Astrocyte (in vitro differentiated cells and primary cell): ENCODE data around the gene HNRNPF. TPM values are rescaled to one million over a fixed set of nuclear protein-coding genes. Genes with fewer than 3 reads are reported as not detected.
A peak's percentile ranks its signal among the peaks of the same experiment; 100 is the strongest.

Source experiments
- DNase-seq: peaks from one replicate; pipeline ENCODE4 v3.0.0-alpha.2; 2010; ENCODE audit warnings: low read depth
- FAIRE-seq: peaks from 2 replicates; lab custom pipeline; 2011; peaks lifted over from hg19 to GRCh38; lab: Jason Lieb, UNC
- H2AFZ ChIP-seq: 2 replicates; pipeline ENCODE4 v1.6.0; 2012; ENCODE audit warnings: low read depth, low read length, inconsistent platforms
- H3K27ac ChIP-seq: 2 replicates; pipeline ENCODE4 v1.5.1; 2011; ENCODE audit warnings: low read depth, low read length, inconsistent platforms
- H3K27me3 ChIP-seq: 2 replicates; pipeline ENCODE4 v1.6.0; 2011; ENCODE audit warnings: low read length, inconsistent platforms; ENCODE audit not compliant: insufficient read depth
- H3K36me3 ChIP-seq: 2 replicates; pipeline ENCODE4 v1.5.1; 2011; ENCODE audit warnings: low read length, inconsistent platforms; ENCODE audit not compliant: insufficient read depth
- H3K4me1 ChIP-seq: 2 replicates; pipeline ENCODE4 v1.5.1; 2011; ENCODE audit warnings: low read length, inconsistent platforms; ENCODE audit not compliant: insufficient read depth
- H3K4me2 ChIP-seq: 2 replicates; pipeline ENCODE4 v1.6.0; 2012; ENCODE audit warnings: low read length, inconsistent platforms
- H3K4me3 ChIP-seq: 2 replicates; pipeline ENCODE4 v1.5.1; 2011; ENCODE audit warnings: low read depth, mild to moderate bottlenecking, low read length, inconsistent platforms; ENCODE audit not compliant: insufficient read depth
- H3K79me2 ChIP-seq: 2 replicates; pipeline ENCODE4 v1.6.0; 2012; ENCODE audit warnings: mild to moderate bottlenecking, low read length, inconsistent platforms; ENCODE audit not compliant: insufficient read depth
- H3K9ac ChIP-seq: 2 replicates; pipeline ENCODE4 v1.6.0; 2012; ENCODE audit warnings: mild to moderate bottlenecking, low read length, inconsistent platforms
- H3K9me3 ChIP-seq: 2 replicates; pipeline ENCODE4 v1.5.1; 2012; ENCODE audit warnings: low read depth, mild to moderate bottlenecking, low read length, inconsistent platforms; ENCODE audit not compliant: insufficient read depth
- H4K20me1 ChIP-seq: 2 replicates; pipeline ENCODE4 v1.6.0; 2012; ENCODE audit warnings: low read length, inconsistent platforms; ENCODE audit not compliant: insufficient read depth
- H3K27ac Mint-ChIP-seq: one replicate; pipeline ENCODE4 v1.8.0; 2021; ENCODE audit warnings: mild to moderate bottlenecking, mixed read lengths; ENCODE audit not compliant: unreplicated experiment
- H3K27me3 Mint-ChIP-seq: one replicate; pipeline ENCODE4 v1.8.0; 2021; ENCODE audit warnings: low read depth, mixed read lengths; ENCODE audit not compliant: unreplicated experiment
- H3K36me3 Mint-ChIP-seq: one replicate; pipeline ENCODE4 v1.8.0; 2021; ENCODE audit warnings: low read depth, mixed read lengths; ENCODE audit not compliant: unreplicated experiment
- H3K4me1 Mint-ChIP-seq: one replicate; pipeline ENCODE4 v1.8.0; 2021; ENCODE audit warnings: low read depth, mixed read lengths; ENCODE audit not compliant: unreplicated experiment
- H3K4me3 Mint-ChIP-seq: one replicate; pipeline ENCODE4 v1.8.0; 2021; ENCODE audit warnings: mild to moderate bottlenecking, moderate library complexity, mixed read lengths; ENCODE audit not compliant: unreplicated experiment
- H3K9me3 Mint-ChIP-seq: one replicate; pipeline ENCODE4 v1.8.0; 2021; ENCODE audit warnings: mild to moderate bottlenecking, mixed read lengths; ENCODE audit not compliant: unreplicated experiment
- EZH2 ChIP-seq: IDR thresholded peaks from 2 replicates; pipeline ENCODE4 v1.6.1; 2012; ENCODE audit warnings: mild to moderate bottlenecking, low read length, inconsistent platforms; ENCODE audit not compliant: insufficient read depth
- total RNA-seq: library from RNA; stranded (reverse); gene quantifications from 2 replicates; pipeline ENCODE4 v1.2.1, GENCODE V29; 2021
- TF ChIP-seq, protein P1 (sequence below): IDR thresholded peaks from 2 replicates; pipeline ENCODE4 v1.5.1; 2011; ENCODE audit warnings: low read depth, mild to moderate bottlenecking, inconsistent platforms, low read length, moderate library complexity; ENCODE audit not compliant: insufficient read depth

The HNRNPF gene
- total RNA-seq, 1 donor from 2014 or later = 151 TPM

DNA sequence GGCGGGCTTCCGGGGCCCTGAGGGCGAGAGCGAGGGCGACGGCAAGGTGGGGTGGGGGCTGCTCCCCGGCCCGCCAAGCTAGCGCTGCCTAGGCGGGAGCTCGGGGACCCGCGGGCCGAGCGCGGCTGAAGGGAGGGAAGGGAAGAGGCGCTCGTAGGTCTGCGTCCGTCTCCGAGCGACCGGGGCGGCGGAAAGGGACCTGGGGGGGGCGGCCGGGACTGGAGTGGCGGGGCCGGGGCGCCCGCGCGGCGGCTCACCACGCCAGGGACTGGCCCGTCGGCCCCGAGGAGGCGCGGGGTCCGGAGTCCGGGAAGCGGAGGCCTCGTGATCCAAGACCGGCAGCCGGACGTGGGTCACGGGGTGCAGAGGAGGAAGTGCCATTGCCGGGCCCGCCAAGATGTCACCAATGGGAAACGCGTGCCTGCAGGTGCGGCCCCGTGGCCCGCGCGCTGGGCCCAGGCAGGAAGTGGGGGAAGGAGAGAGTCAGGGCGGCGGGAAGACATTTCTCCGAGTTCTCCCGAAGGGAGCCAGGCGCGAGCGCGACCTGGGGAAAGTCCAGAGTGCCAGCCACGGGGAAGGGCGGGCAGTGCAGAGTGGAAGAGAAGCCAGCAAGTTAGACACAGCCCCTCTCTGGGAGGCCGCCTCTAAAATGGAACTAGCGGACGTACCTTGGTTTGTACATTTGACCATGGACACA, 11.9 kb downstream of the HNRNPF start:
- H3K27ac Mint-ChIP-seq = peak overlapping the region; percentile 89
- Histone ChIP-seq H3K4me3 (peak overlapping the region; percentile 58), H3K9me3 (no peaks in the 10 kb centered on the region), H3K4me2 (peak overlapping the region; percentile 88), H3K27me3 (no peaks in the 10 kb centered on the region), H3K4me1 (peaks cover 38% of the 10 kb centered on the region), H3K36me3 (peaks cover 21% of the 10 kb centered on the region), H3K27ac (peak overlapping the region; percentile 66), H2AFZ (peak overlapping the region; percentile 37), H3K79me2 (peaks cover 94% of the 10 kb centered on the region), H3K9ac (peak overlapping the region; percentile 85), H4K20me1 (peaks cover 91% of the 10 kb centered on the region)
- no peaks in the 10 kb centered on the region for H3K9me3 Mint-ChIP-seq
- H3K4me1 Mint-ChIP-seq = peaks cover 39% of the 10 kb centered on the region
- TF ChIP-seq, protein P1, sequence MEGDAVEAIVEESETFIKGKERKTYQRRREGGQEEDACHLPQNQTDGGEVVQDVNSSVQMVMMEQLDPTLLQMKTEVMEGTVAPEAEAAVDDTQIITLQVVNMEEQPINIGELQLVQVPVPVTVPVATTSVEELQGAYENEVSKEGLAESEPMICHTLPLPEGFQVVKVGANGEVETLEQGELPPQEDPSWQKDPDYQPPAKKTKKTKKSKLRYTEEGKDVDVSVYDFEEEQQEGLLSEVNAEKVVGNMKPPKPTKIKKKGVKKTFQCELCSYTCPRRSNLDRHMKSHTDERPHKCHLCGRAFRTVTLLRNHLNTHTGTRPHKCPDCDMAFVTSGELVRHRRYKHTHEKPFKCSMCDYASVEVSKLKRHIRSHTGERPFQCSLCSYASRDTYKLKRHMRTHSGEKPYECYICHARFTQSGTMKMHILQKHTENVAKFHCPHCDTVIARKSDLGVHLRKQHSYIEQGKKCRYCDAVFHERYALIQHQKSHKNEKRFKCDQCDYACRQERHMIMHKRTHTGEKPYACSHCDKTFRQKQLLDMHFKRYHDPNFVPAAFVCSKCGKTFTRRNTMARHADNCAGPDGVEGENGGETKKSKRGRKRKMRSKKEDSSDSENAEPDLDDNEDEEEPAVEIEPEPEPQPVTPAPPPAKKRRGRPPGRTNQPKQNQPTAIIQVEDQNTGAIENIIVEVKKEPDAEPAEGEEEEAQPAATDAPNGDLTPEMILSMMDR = no peak
- TF ChIP-seq EZH2 = no peak
- peak overlapping the region; percentile 89 for H3K4me3 Mint-ChIP-seq
- H3K27me3 Mint-ChIP-seq = no peaks in the 10 kb centered on the region
- no peak for FAIRE-seq
- DNase-seq = peak; percentile 67
- H3K36me3 Mint-ChIP-seq = peaks cover 8% of the 10 kb centered on the region

DNA sequence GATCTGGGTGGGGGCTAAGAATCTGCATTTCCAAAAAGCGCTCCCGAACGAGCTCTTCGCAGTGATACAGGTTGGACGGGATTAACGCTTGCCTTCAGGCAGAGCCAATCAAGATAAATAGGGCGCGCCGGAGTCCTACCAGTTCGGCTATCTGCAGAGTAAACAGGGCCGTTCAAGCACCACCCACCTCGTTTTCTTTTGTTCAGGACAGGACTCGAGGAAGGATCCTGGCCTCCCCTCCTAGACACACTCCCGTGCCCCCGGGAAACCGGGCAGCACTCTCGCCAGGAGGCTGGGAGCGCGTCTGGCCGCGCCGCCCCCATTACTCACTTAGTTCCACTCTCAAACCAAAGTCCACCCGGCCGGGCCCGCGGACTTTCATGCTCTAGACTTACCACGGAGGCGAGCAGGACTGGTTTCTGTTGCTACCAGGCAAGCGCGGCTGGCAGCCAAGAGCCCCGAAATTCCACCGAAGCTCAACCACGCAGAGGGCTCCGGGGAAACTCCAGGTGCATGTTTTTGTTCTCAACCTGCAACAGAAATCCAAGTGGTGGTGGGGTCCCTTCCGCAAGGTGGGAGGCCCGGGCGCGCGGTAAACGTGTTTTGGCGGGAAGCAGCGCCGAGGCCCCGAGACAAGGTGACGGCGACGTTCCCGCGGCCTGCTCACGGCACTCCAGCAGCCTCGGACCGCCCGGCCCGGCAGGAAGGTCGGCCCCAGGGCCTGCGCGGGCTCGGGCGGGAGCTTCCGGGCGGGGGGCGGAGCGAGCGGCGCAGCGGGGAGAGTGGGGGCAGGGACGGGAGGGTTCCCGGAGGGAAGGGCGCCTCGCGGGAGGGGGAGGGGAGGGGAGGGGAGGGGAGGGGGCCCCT, 12.7 kb downstream of the HNRNPF start:
- Mint-ChIP-seq H3K4me1 (peaks cover 32% of the 10 kb centered on the region), H3K36me3 (peaks cover 13% of the 10 kb centered on the region), H3K27ac (peak overlapping the region; percentile 88), H3K27me3 (no peaks in the 10 kb centered on the region), H3K9me3 (no peaks in the 10 kb centered on the region), H3K4me3 (peak overlapping the region; percentile 90)
- H2AFZ ChIP-seq = peak overlapping the region; percentile 34
- peak overlapping the region; percentile 79 for H3K27ac ChIP-seq
- FAIRE-seq = no peak
- H4K20me1 ChIP-seq = peaks cover 91% of the 10 kb centered on the region
- H3K36me3 ChIP-seq = peaks cover 21% of the 10 kb centered on the region
- H3K9ac ChIP-seq = peak overlapping the region; percentile 85
- peak overlapping the region; percentile 65 for H3K4me3 ChIP-seq
- peak; percentile 51 for DNase-seq
- H3K4me1 ChIP-seq = peaks cover 32% of the 10 kb centered on the region
- peaks cover 94% of the 10 kb centered on the region for H3K79me2 ChIP-seq
- TF ChIP-seq EZH2 = no peak
- TF ChIP-seq, protein P1 = no peak
- H3K9me3 ChIP-seq = no peaks in the 10 kb centered on the region
- no peaks in the 10 kb centered on the region for H3K27me3 ChIP-seq
- H3K4me2 ChIP-seq = peak overlapping the region; percentile 88
